HG03175 (cell line): ENCODE data around the gene GABRR3.

ENCODE experiments used
- ATAC-seq: cut with Tn5 transposase; IDR thresholded peaks from one replicate; pipeline ENCODE4 v1.9.1; 2021; ENCODE audit warnings: mild to moderate bottlenecking, moderate library complexity; ENCODE audit not compliant: unreplicated experiment

GABRR3 gene

DNA sequence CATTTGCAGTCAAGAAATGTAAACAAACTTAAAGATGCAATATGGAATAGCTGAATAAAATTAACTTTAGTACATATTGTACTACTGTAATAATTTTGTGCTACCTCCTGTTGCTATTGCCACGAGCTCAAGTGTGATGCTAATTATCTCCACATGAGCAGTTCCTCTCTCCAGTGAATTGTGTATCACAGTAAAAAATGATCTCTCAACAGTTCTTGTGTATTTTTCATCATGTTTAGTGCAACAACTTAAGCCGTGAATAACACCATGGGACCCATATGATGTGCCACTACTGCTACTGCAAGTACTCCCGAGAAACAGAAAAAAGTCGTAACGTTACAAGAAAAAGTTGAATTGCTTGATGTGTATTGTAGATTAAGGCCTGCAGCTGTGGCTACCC, 75.2 kb downstream of the GABRR3 start:
- no peak for ATAC-seq

DNA sequence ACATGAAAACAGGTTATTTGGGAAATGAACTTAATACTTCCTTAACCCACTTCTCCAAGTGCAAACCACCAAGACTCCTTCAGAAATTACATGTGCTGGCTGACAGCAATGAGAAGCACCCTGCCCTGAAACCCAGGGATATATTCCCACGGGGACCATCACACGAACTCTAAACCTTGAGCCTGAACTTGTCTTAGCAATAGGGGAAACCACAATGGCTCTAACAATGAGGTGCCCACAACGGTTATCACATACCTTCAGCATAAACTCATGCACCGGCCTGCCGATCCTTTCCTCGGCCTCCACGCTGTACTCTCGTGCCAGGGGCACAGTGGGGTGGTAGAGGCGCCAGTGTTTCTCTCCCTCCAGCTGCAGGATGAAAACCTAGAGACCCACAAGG, 76.3 kb downstream of the GABRR3 start:
- no peak for ATAC-seq

DNA sequence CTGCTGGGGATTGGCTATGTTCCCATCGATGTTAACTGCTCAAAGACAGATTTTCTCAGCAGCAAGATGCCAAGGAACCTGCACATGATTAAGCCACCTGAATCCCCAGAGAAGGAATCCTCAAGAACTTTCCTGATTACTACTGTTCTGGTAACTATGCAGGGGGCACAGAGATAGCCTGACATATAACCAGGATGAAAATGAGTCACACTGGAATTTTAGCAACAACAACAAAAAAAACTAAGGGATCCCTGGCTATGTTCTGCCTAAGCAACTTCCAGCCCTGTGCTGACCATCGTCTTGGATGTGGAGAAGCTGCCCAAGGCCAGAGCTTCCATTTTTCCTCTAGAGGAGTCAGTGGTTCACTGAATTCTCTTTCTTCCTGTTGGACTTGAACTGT, 76.7 kb downstream of the GABRR3 start:
- ATAC-seq = no peak

DNA sequence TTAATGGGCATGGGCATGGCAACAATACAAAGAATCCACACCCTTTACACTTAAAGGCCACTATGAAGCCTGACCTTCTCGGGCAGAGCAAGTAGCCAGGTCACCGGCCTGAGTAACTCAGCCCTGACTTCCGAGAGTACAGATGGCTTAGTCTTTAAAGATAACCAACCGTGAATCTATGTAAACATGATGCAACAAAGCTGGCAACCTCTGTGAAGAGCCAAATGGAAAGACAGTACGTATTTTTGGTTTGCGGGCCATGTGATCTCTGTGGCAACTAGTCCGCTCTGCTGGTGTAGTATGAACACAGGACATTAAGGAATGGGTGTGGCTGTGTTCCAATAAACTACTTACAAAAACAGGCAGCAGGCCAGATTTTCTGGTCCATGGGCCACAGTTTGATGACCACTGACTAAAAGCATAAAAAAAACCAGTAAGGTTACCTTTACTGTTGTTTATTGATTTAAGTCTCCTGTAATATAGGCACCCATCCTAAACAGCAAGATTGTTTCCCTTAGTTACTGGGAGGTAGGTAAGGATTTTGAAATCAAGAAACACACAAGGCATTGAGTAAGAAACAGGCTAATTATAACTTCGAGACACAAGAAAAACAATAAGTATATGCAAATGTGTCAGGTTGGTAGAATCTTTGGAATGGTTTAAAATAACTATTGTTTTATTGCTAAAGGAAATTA, 77.4 kb downstream of the GABRR3 start:
- ATAC-seq = no peak

DNA sequence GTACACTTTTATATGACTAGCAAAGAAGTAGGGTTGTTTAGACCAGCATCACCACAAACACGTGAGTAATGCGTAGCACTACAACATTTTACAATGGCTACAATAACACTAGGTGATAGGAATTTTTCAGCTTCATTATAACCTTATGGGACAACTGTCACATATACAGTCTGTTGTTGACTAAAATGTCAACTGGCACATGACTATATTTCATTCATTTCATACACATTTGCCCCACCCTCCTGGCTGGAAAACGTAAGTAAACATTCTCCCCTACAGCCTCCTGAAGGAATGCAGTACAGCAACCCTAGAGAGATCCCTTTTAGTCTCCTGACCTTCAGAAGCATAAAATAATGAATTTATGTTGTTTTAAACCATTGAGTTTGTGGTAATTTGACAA, 79.1 kb downstream of the GABRR3 start:
- no peak for ATAC-seq

DNA sequence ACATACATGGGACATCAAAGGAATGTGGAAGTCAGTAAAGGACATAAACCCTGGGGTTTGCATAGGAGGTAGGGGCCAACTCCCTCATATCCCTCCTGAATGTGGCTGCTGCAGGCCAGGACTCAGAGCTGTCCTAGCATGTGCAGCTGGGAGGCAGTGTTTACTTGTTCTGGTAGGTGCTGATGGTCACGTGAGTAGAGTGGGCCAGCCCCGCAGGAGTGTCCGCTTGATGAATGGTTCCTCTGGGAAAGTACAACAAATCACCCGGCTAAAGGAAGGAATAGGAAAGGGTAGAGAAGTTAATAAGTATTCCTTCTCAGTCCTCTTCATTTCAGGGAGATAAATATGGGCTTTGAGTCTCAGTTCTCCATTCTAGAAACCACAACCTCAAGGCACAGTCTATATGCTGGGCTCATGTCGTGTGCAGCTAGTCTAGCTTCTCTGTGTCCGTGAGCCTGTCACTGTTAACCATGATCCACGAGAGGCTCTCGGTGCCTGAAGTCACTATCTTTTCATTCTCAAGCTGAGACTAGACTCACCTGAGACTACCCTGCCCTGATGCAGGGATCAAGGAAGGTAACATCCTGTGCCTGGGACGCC, 80.8 kb downstream of the GABRR3 start:
- no peak for ATAC-seq

DNA sequence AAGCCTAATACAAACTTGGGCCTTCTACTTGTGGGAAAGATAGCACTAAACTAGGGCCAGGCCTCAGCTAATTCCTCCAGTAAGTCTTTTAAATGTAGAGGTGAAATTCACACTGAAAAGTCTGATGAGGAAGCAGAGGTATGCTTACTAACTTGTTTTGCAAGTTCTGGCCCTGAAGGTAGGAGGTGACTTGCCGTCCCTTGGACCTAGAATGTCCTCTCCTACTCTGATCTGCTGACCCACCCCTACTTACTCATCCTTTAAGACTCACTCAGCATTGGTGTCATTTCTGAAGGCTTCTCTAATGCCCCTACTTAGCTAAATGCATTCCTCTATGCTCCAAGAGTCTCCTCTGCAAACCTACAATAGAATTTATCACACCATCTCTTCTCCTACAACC, 82.2 kb downstream of the GABRR3 start:
- ATAC-seq = no peak

DNA sequence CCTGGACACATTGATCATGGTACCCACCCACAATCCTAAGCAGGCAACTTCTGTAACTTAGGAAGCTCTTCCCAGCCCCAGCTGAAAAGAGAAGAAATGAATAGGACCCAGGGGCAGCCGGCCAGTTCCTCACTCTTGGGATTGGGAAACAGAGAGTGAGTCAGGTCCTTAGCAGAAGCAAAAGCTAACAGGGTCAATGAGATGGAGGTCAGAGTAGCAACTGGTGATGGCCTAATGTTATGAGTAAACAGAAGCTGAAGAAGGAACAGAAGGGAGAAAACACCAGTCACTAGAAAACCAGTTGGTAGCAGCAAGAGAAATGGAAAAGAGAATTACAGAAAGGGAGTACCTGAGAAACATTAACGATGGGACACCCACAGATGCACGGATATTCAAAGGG, 82.8 kb downstream of the GABRR3 start:
- ATAC-seq = no peak

DNA sequence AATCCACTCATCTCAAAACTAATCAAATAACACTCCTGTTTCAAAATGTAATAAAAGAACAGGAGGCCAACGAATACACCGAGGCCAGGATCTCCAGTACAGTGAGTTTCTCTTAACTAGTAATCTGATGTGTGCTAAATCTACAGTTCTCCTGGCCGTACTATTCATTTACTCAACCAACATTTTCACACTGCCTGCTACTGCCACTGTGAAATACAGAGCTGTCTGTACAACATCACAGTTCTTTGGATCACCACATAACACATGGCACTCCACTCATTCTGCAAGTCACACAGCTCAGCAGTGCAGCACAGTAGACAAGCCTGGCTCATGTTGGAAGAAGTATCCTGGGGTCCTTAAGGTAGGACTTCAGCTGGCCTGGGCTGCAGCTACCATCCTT, 84.8 kb downstream of the GABRR3 start:
- ATAC-seq = no peak

DNA sequence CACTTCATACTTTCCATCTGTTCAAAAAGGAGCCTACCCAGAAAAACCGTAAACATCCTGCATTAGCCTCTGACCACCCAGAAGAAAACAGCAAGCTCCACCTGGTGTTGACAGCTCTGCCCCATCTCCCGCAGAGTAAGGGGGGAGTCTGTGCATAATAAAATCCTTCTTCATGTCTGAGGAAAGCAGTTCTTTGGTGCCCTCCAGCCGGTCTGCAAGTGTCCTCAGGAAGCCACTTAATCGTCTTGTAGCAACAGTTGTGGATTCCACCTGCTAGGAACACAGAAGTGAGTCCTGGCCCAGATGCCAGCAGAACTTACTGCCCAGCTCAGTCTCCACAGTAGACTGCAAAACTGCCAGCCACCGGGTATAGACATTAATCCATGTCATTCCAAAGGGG, 85.4 kb downstream of the GABRR3 start:
- no peak for ATAC-seq

DNA sequence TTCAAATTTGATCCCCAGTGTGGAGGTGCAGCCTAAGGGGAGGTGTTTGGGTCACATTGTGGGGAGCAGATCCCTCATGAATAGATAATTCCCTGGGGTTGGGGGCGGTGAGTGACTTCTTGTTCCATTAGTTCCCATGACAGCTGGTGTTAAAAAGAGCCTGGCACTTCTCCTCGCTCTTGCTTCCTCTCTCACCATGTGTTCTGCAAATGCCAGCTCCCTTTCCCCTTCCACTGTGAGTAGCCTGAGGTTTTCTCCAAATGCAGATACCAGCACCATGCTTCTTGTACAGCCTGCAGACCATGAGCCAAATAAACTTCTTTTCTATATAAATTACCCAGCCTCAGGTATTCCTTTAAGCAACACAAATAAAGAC, 86.0 kb downstream of the GABRR3 start:
- ATAC-seq = no peak

DNA sequence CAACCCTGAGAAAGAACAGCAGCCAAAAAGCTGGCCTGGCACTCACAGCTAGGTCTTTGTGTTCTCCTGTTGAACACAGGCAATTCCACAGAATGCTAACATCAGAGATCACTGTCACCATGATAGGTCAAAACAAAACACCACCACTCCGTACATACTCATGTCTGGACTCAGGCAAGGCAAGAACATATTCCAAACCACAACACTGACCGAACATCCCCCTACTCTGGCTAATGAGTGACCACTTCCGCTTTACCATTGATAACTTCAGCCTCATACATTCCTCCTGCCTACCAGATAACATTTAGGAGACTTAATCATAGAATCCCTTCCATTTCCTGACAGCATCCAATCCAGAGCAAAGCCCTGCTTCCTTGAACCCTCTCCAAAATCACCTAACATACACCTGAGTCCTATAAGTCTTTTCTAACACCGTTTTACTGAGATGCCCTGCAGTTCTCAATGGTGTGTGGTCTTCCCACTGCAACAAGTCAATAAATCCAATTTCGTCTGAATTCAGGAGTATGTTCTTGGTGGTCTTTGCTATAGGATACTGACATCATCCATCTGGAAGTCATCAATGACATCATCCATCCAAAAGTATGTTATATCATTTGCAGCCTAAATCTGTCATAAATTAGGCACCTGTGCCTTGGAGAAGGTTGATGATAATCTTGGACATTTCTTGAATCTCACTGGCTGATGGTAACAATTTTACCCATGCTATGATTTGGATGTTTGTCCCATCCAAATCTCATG, 86.6 kb downstream of the GABRR3 start:
- ATAC-seq = no peak

DNA sequence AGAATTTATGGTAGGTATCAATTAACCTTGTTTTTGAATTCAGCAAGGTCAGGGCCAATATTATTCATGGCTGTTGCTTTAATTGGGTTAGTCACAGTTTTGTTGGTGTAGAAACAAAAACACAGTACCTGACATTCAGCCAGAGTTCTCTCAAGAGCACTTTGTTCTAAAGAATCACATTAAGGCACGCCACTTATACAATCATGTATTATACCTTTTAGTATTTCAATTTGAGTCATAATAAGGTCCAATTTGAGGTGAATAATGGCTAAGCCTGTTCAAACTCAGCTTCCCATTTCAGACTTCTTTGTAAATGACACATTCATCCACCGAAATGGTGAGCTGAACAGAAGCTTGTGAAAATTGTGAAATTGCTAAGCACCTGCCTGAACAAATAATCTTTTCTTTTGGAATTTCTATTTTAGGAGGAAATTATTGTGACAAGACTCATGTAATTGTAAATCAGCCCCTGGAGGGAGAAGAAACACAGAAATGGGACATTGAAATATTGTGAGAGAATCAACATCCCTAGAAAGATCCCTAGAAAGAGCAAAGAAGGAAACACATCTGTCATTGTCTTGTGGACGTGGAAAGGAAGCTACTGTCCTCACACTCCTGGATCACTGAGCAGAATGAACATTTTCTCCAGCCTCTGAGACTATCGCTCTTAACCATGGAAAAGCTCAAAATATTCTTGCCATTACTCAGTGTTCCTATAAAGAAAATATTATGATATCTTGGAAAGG, 92.1 kb downstream of the GABRR3 start:
- ATAC-seq = no peak

DNA sequence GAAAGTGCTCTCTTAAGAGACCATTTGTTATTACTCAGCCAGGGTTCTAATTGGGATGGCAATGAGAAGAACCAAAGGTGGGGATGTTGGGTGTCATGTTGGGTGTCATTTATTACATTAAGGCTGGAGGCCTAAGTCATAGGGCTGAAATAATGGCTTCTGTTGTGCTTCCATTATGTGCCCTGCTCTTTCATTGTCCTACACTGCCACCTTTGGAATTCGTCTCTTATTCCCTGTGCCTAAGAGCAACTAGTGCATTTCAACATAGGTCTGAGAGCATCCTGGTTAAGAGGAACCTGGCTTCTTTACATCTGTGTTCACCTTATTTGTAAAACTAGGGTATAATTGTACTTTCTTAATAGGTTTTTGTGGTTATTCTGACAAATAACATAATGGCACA, 95.1 kb downstream of the GABRR3 start:
- ATAC-seq = no peak

DNA sequence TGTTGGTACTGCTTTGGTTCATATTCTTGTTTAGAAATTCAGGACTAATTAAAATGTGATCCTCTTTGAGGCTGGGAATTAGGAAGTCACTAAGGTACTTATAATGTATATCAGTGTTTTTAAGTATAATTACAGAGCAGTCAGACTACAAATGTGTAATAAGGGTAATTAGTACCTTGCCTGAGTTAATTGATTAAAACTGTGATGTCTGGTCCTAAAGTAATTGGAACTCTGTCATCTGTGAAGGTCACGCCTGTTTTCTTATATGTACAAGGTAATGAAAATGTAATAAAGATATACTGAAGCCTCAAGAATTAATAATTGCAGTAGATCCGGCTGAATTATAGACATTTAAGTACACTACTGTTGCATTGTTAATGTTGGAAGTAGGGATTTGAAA, 95.7 kb downstream of the GABRR3 start:
- no peak for ATAC-seq

DNA sequence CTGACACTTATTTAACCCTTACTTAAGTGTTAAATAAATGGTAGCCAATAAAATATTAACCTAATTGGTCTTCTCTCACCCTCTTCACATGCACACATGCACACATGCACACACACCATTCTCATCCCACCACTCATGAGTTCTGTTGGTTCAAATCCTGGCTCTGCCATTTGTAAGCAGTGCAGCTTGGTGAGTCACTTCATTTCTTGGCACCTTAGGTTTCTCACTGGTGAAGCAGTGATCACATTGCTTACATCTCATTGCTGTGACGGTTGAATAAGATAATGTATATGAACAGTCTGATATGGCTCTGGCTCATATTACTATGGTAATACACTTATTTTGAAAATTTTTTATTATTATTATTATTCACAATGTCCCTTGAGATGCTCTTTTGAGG, 96.7 kb downstream of the GABRR3 start:
- no peak for ATAC-seq

DNA sequence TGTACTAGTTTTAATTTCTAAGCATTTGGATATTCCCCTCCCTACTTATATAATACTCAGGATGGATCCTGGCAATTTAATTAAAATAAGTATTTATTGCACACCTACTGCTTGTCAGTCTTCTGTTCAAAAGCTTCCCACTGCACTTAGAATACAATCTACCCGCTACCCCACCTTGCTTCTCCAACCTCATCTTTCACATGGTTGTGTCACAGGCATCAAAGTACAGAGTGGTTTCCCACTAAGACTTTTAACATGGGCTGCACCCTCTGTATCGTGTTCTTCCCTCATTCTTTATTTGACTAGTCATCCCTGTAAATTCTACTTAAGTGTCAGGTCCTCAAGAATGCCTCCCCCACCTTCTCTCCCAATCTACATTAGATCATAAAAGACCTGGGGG, 97.9 kb downstream of the GABRR3 start:
- no peak for ATAC-seq

DNA sequence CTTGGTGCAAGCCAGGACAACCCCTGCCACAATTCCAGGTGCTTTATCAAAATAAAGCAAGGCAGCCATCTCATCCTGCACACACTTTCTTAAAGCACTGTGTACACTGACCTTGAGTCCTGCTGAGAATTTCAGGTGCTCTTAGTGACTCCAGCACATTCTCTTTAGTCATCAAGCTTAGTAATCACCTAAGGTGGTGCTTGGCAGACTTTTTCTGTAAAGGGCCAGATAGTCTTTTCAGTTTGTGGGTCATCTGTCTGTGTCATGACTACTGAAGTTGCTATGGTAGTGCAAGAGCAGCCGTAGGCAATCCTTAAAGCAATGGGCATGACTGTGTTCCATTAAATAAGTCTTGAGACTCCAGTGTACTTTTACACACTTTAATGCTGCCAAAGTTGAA, 99.3 kb downstream of the GABRR3 start:
- ATAC-seq = no peak
